Myocyte (in vitro differentiated cells): ENCODE results near the gene IL19. TPM values are rescaled to one million over a fixed set of nuclear protein-coding genes. Genes with fewer than 3 reads are reported as not detected.
"Not testable (repeated sequence)": the region's sequence is repeated elsewhere in the genome, so short reads cannot be mapped to it uniquely, and the experiment has no call there.

Experiments used
- DNase-seq: peaks from one replicate; pipeline ENCODE4 v3.0.0-alpha.2; 2012; ENCODE audit warnings: low read depth
- total RNA-seq: library from RNA; depleted of rRNA; stranded (reverse); fragments of >200 nt; gene quantifications from 2 replicates; pipeline ENCODE4 v1.2.3, GENCODE V29; 2014

IL19 gene
- total RNA-seq, 1 donor from 2014 or later = not detected

DNA sequence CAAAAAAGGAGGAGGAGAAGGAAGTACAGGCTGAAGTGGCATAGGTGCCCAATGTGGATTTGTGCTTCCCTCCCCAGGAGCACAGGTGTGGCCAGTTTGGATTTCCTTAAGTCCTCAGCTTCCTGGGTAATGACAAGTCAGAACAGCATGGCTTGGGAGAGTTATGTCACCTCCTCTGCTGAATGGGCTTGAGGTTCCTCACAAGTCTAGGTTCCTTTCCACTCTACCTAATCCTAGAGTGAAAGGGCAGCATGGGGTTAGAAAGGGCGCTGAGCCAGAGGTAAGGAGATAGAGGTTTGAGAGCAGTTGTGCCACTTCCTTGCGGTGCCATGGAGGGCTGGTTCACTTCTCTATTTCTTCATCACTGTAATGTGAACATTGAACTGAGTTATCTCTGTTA, 59.3 kb downstream of the IL19 start:
- DNase-seq = no peak

DNA sequence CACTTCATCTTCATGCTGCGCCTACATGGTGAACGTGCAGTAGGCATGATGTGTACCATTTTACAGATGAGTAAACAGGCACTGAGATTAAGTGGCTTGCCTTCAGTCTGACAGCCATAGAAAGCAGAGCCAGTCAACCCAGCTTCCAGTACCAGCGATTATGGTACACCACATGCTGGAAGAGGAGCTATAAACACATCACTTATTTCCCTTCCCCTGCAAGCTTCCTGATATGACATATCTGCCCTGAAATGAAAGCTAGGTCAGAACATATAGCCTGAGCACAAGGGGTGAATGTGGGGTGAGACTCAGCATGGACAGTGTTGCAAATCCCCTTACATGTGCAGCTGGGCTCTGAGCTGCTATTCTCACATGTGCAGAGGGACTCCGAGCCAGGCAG, 61.1 kb downstream of the IL19 start:
- no peak for DNase-seq

DNA sequence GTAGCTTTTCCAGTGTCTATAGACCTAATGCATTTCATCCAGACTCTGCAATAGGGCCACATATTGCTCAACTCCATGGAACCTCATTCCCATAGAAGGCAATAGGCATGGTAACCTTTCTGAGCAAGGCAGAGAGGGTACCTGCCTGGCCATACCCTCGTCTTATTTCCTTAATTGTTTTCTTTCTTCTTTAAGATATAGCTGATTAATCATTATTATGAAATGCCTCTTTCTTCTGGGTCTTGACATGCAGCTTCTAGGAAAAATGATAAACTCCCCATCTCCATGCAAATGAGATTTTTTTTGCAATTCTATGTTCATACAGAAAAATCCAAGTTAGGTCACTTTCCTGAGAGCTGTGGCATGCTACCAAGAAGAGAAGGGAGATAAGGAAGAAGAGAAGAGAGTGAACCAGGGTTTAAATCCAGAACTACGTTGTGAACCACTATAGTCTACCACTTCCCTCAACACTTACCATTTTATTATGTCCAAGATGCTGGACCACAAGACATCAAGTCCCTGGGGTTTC, 61.8 kb downstream of the IL19 start:
- DNase-seq = no peak

DNA sequence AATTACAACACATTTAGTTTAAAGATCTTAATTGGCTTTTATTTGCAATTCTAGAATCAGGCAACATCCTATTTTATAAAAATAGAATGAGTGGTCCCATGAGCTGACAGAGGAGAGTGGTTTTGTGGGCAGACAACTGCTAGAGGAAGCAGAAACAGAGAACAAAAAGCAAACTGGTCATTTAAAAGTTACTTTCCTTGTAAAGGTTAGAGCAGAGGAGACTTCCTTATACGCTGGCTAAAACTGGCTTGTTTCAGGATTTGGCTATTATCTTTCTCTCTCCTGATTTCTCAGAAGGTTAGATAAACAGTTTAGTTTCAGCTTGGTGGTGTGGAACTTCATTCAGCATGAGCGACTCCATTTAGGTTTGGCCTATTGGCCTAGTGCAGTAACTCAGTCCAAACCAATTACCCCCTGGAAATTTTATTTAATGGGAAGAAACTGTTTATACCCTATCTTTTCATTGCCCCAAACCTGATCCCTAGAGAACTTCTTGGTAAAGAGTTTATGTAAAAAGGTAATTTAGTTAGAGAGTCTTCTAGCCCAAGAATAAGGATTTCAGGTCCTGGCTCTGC, 62.6 kb downstream of the IL19 start:
- no peak for DNase-seq

DNA sequence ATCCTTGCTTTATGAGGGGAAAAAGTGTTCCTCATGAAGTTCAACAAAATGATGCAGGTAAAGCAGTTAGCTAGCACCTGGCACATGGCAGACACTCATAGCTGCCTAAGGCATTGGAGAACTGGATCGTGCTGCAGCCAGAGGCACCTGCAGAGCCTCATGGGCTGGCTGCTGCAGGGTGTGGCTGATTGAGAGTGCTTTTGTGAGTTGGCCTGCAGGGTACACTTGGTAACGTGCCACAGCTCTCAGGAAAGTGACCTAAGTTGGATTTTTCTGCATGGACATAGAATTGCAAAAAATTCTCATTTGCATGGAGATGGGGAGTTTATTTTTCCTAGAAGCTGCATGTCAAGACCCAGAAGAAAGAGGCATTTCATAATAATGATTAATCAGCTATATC, 63.2 kb downstream of the IL19 start:
- no peak for DNase-seq

DNA sequence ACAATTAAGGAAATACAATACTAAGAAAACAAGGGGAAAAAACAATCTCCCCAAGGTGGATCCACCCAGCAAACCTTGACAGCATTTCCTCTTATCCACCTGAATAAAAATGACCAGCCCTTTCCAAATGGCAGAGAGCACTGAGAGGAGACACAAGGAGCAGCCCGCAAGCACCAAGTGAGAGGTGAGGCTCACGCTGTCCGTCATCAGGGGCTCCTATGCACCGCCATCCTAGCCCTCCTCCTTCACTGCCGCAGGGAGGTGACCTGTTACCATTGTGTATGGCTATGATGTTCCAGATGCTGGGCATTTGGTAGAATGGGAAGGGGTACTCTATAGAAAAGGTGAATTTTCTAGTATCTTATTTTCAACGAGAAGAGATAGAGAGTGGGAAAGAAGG, 63.6 kb downstream of the IL19 start:
- DNase-seq = no peak

DNA sequence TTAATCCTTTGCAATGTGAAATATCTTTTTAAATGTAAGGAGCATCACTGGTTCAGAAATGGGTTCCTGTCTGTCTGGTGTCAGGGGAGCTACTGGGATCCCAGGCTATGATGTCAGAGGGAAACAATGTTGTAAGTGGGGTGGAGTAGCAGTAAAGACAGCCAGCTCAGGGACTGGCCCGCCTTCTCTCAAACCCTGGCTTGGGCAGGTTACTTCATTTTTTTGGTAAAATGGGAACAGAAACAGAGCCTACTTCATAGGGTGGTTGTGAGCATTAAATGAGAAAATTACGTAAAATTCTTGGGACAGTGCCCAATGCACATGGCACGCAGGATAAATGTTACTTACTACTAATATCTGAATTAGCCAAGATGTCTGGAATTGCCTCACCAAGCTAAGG, 64.1 kb downstream of the IL19 start:
- DNase-seq = peak; percentile 24

DNA sequence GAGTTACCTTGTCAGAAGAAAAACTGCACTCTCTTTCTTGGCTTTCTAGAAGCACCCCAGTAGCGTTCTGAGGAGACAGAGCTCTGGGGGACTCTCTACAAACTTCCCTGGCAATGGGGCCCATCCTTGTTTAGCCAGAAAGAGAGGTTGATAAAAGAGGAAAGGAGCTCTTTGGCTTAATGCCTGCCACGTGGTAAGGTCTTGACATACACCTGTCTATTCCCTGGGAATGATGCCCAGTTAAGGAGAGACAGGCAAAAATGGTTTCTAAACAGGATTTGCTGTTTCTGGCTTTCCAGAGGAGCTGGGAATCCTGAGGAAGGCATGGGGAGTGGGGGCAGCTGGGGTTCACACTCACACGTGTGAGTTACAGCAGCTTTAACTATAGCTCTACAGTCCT, 64.6 kb downstream of the IL19 start:
- peak; percentile 60 for DNase-seq

DNA sequence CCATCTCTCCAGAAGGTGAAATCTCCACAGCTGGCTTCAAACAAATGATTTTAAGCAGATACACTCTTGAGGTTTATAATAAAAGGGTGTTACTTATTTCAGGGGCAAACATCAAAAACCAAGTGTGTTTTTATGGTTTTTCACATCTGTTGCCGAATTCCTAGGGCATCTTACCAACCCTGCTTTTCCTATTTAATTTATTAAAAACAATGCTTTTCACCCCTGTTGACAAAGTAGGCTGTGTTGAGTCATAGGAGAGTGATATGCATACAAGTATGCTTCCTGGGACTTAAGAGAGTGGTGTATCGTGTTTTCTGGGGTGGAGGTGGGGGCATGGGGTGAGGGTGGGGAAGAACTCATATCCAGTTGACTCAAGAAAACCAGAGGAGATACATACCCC, 65.5 kb downstream of the IL19 start:
- peak; percentile 47 for DNase-seq

DNA sequence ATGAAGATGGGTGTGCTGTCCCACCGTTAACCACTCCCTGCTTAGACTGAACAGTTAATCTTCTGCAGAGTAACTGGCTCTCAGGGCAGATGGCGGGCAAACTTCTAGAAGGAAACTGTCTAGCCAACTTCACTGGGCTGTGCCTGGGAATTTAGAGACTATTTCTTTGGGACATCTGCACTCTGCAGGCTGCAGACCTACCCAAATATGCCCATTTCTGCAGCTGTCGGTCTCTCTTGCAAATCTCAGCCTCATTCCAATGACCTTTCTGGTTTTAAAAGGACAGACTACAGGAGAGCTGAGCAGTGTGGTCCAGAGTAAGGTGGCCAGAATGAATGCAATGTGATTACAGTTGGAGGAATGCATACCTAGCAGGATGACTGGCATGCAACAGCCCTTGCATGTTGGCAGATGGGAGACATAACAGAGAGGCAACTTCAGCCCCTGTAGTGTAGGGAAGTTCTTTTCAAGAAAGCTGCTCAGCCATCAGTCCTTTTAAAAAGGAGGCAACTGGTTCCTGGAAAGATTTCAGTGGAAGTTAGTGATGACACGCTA, 68.5 kb downstream of the IL19 start:
- DNase-seq = peak; percentile 24

DNA sequence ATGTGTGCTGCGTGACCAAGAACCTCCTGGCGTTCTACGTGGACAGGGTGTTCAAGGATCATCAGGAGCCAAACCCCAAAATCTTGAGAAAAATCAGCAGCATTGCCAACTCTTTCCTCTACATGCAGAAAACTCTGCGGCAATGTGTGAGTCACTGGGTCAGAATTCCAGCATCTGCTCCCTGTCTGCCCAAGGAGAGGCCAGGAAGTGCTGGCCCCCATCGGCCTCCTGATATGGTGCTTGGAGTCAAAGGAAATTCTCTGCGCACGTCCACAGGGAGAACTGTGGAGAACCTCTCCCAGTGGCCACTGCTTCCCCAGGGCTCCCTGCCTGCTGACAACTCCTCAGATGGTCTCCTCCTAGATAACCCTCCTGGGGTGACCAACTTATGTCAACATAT, 69.3 kb downstream of the IL19 start:
- DNase-seq = peak; percentile 83

DNA sequence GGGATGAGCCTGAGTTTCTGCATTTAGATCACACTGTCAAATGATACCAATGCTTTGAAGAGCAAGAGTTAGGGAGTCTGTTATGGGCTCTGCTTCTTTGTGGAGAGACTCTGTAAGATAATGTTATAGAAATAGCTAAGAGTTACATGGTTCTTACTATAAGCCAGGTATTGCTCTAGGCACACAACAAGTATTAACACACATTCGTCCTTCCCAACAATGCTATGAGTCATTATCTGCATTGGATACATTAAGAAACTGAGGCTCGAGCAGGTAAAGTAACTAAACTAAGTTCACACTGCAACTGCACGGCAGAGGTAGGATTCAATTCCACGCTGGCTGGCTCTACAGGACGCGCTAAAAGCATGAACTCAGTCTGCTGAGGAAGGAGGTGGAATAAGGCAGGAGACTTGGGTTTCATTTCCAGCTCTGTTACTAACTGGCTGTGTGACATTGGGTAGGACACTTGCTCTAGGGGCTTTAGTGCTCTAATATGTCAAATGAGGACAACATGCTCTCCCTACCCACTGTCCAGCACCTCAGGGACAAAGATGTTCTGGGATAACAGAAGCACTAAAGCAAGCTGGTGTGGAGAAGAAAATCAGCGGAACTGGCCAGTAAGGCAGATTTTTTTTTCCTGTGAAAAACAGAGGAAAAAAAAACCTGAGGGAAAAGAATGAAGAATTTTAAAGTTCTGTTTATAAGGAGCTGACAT, 71.2 kb downstream of the IL19 start:
- no peak for DNase-seq

DNA sequence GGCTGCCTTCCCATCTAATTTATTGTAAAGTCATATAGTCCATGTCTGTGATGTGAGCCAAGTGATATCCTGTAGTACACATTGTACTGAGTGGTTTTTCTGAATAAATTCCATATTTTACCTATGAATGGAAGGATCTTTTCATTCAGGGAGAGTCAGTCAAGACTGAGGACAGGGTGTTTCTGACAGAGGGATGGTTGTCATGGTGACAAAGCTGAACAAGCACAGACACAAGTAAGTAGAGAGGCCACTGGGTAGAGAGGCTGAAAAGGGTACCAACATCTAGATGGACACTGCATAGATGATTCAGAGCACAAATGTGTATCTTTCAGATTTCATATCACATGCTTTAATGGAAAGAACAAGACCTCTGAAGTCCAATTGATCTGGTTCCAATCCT, 72.3 kb downstream of the IL19 start:
- no peak for DNase-seq

DNA sequence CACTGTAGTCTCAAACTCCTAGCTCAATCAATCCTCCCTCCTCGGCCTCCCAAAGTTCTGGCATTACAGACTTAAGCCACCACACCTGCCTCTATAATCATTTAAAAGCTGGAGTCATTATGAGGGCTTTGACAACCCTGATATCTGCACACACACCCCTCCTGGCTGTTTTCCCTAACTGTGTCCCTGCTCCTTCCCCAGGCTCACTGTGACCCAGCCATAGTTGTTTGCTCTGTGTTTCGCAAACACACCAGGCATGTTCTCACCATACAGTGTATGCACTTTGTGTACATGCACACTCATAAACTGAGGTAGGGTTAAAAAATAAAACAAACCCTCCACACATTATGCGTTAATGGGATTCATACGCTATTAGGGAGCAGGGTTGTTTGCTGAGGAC, 73.1 kb downstream of the IL19 start:
- no peak for DNase-seq

DNA sequence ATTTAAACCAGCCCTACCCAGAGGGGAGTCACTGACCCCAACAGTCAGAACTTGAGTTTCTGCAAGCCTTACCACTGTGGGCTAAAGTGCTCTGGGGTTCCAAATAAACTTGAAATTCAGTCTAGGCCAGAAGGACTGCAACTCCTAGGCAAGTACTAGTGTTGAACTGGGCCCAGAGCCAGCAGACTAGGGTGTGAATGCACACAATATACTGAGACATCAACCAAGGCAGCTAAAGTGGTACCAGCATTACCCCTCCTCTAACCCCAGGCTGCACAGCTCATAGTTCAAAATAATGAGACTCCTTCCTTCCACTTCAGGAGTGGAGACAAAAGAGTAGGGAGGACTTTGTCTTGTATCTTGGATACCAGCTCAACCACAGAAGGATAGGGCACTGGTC, 75.9 kb downstream of the IL19 start:
- no peak for DNase-seq

DNA sequence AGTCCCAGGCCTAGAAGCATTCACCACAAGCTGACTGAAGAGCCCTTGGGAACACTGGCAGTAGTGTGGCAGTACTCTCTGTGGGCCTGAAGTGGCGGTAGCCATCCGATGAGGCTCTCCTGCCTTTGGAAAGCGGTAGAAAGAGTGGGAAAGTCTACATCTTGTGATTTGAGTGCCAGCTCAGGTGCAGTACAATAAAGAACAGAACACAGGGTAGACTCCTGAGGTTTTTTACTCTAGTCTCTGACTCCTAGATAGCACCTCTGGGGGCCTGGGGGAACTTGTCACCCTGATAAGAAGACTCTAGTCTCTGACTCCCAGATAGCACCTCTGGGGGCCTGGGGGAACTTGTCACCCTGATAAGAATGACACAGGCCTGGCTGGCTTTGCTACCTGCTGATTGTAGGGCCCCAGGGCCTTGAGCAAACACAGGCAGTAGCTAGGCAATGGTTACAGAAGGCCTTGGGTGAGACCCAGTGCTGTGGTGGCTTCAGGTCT, 76.8 kb downstream of the IL19 start:
- no peak for DNase-seq

DNA sequence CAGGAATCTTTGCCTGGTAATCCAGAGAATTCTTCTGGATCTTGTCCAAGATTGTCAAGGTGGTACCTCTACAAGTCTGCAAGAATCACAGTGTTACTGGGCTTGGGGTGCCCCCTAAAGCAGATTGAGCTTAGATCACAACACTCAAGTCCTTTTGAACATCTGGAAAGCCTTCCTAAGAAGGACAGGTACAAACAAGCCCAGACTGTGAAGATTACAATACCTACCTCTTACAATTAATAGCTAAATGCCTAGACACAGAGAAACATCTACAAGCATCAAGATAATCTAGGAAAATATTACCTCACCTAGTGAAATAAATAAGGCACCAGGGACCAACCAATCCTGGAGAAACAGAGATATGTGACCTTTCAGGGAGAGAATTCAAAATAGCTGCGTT, 77.4 kb downstream of the IL19 start:
- DNase-seq = no peak

DNA sequence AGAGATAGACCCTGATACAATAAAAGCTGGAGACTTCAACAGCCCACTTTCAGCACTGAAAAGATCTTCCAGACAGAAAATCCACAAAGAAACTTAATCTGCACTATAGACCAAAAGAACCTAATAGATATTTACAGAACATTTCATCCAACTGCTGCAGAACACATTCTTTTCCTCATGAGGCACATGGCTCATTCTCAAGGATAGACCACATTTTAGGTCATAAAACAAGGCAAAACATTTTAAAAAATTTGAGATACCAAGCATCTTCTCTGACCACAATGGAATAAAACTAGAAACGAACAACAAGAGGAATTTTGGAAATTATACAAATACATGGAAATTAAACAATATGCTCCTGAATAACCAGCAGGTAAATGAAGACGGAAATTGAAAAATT, 79.8 kb downstream of the IL19 start:
- peak; percentile 26 for DNase-seq

DNA sequence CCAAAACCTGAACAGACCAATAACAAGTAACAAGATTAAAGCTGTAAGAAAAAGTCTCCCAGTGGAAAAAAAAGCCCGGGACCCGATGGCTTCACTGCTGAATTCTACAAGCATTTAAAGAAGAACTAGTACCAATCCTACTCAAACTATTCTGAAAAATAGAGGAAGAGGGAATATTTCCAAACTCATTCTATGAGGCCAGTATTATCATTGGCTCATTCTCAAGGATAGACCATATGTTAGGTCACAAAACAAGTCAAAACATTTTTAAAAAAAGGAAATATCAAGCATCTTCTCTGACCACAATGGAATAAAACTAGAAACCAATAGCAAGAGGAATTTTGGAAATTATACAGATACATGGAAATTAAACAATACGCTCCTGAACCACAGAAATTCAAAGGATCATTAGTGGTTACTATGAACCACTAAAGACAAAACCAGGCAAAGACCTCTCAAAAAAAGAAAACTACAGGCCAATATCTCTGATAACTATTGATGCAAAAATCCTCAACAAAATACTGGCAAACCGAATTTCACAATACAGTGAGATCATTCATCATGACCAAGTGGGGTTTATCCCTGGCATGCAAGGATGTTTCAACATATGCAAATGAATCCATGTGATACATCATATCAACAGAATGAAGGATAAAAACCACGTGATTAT, 80.9 kb downstream of the IL19 start:
- peak; percentile 45 for DNase-seq

DNA sequence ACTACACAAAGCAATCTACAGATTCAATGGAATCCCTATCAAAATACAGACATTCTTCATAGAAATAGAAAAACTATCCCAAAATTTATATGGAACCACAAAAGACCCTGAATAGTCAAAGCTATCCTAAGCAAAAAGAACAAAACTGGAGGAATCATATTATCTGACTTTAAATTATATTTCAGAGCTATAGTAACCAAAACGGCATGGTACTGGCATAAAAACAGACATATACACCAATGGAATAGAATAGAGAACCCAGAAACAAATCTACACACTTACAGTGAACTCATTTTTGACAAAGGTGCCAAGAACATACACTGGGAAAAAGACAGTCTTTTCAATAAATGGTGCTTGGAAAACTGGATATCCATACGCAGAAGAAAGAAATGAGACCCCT, 82.1 kb downstream of the IL19 start:
- DNase-seq = not testable (repeated sequence)

DNA sequence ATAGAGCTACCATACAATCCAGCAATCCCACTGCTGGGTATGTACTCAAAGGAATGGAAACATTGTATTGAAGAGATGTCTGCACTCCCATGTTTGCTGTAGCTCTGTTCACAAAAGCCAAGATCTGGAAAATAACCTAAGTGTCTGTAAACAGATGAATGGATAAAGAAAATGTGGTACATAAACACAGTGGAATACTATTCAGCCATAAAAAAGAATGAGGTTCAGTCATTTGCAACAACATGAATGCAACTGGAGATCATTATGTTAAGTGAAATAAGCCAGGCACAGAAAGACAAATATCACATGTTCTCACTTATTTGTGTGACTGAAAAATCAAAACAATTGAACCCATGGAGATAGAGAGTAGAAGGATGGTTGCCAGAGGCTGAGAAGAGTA, 83.1 kb downstream of the IL19 start:
- not testable (repeated sequence) for DNase-seq
